ENCODE measurements around the gene BCL2L15.

GRCh38 chr1:113858982-113859381 is 28.4 kb downstream of the BCL2L15 start:
- no peak for TF ChIP-seq RARB (CRISPR knock-in tag; IDR thresholded peaks at IDR 0.05)
- no peak for TF ChIP-seq ARNTL (CRISPR knock-in tag; IDR thresholded peaks at IDR 0.05; ENCODE audit: borderline replicate concordance, low read depth)
- no peak for TF ChIP-seq CSRNP3 (CRISPR knock-in tag; IDR thresholded peaks at IDR 0.05)
- TF ChIP-seq ZFP30 (CRISPR knock-in tag; IDR thresholded peaks at IDR 0.05) = no peak
- no peak for TF ChIP-seq CREB5 (CRISPR knock-in tag; IDR thresholded peaks at IDR 0.05; ENCODE audit: low read depth)
- TF ChIP-seq PATZ1 (CRISPR knock-in tag; IDR thresholded peaks at IDR 0.05; ENCODE audit: borderline replicate concordance) = no peak
- TF ChIP-seq ZFP3 (CRISPR knock-in tag; IDR thresholded peaks at IDR 0.05) = no peak
- TF ChIP-seq GLIS3 (CRISPR knock-in tag; IDR thresholded peaks at IDR 0.05) = no peak
- no peak for TF ChIP-seq TOX (CRISPR knock-in tag; IDR thresholded peaks at IDR 0.05; ENCODE audit: borderline replicate concordance)
- no peak for TF ChIP-seq POU6F1 (CRISPR knock-in tag; IDR thresholded peaks at IDR 0.05; ENCODE audit: borderline replicate concordance, low read depth)
- no peak for TF ChIP-seq CSDC2 (CRISPR knock-in tag; IDR thresholded peaks at IDR 0.05)
- no peak for TF ChIP-seq TCF4 (CRISPR knock-in tag; IDR thresholded peaks at IDR 0.05; ENCODE audit: borderline replicate concordance)
- no peak for TF ChIP-seq ZNF70 (CRISPR knock-in tag; IDR thresholded peaks at IDR 0.05)
- TF ChIP-seq SNAI2 (CRISPR knock-in tag; IDR thresholded peaks at IDR 0.05) = no peak

Data from SK-N-SH treated with all-trans-retinoic acid at 6 μM for 48 hours (cell line).